ENCODE data around the gene TMEM120A.

Gene TMEM120A

GRCh38 chr7:75980430-75981202 lies 13.8 kb downstream of the TMEM120A start:
- DNase-seq (ENCODE audit: low read depth) = no peak

GRCh38 chr7:75979759-75980429 lies 14.5 kb downstream of the TMEM120A start:
- DNase-seq (ENCODE audit: low read depth) = no peak

GRCh38 chr7:75977743-75978142 lies 16.7 kb downstream of the TMEM120A start:
- no peak for DNase-seq (ENCODE audit: low read depth)

GRCh38 chr7:75971961-75972763 lies 22.2 kb downstream of the TMEM120A start:
- DNase-seq (ENCODE audit: low read depth) = no peak

GRCh38 chr7:75971309-75971960 lies 23.0 kb downstream of the TMEM120A start:
- DNase-seq (ENCODE audit: low read depth) = no peak

- DNase-seq (ENCODE audit: low read depth) = no peak
These were observed 24.5 kb downstream of the TMEM120A start for GRCh38 chr7:75969704-75970498.

- no peak for DNase-seq (ENCODE audit: low read depth)
These were observed 25.2 kb downstream of the TMEM120A start for GRCh38 chr7:75969182-75969581.

- no peak for DNase-seq (ENCODE audit: low read depth)
These were observed 25.8 kb downstream of the TMEM120A start for GRCh38 chr7:75968561-75969001.

GRCh38 chr7:75968012-75968411 lies 26.4 kb downstream of the TMEM120A start:
- no peak for DNase-seq (ENCODE audit: low read depth)

GRCh38 chr7:75967487-75967997 lies 26.9 kb downstream of the TMEM120A start:
- no peak for DNase-seq (ENCODE audit: low read depth)

GRCh38 chr7:75967055-75967454 lies 27.3 kb downstream of the TMEM120A start:
- no peak for DNase-seq (ENCODE audit: low read depth)

- DNase-seq (ENCODE audit: low read depth) = no peak
These were observed 28.0 kb downstream of the TMEM120A start for GRCh38 chr7:75966190-75966961.

- no peak for DNase-seq (ENCODE audit: low read depth)
These were observed 28.8 kb downstream of the TMEM120A start for GRCh38 chr7:75965617-75966016.

- DNase-seq (ENCODE audit: low read depth) = no peak
These were observed 30.9 kb downstream of the TMEM120A start for GRCh38 chr7:75963381-75963995.

GRCh38 chr7:75962607-75963380 lies 31.6 kb downstream of the TMEM120A start:
- no peak for DNase-seq (ENCODE audit: low read depth)

- DNase-seq (ENCODE audit: low read depth) = no peak
These were observed 33.2 kb downstream of the TMEM120A start for GRCh38 chr7:75961218-75961617.

GRCh38 chr7:75960372-75960771 lies 34.0 kb downstream of the TMEM120A start:
- no peak for DNase-seq (ENCODE audit: low read depth)

- no peak for DNase-seq (ENCODE audit: low read depth)
These were observed 35.4 kb downstream of the TMEM120A start for GRCh38 chr7:75958802-75959543.

Measured in activated T-cell treated with anti-CD3 and anti-CD28 coated beads for 24 hours (primary cell).